Loucy (cell line): Measurements from ENCODE around the gene NMRK1.
A peak's percentile ranks its signal among the peaks of the same experiment; 100 is the strongest.

ENCODE experiments used
- H2AFZ ChIP-seq: fragments of 200-600 bp; sonication (generic); 2 replicates; pipeline ENCODE4 v1.6.0; 2016; ENCODE audit warnings: antibody characterized with exemption, mild to moderate bottlenecking, low read length, moderate library complexity
- H3F3A ChIP-seq: fragments of 200-600 bp; 2 replicates; pipeline ENCODE4 v1.6.0; 2016; ENCODE audit warnings: antibody characterized with exemption, low read depth, mild to moderate bottlenecking
- H3K27me3 ChIP-seq: fragments of 200-600 bp; sonication (generic); 2 replicates; pipeline ENCODE4 v1.6.1; 2014; ENCODE audit warnings: low read length, mild to moderate bottlenecking; ENCODE audit not compliant: insufficient read depth, poor library complexity, severe bottlenecking
- H3K36me3 ChIP-seq: fragments of 200-600 bp; sonication (generic); 2 replicates; pipeline ENCODE4 v1.6.1; 2016; ENCODE audit warnings: low read length; ENCODE audit not compliant: insufficient read depth
- H3K4me1 ChIP-seq: fragments of 200-600 bp; sonication (generic); 2 replicates; pipeline ENCODE4 v1.5.1; 2014; ENCODE audit warnings: low read length, mild to moderate bottlenecking; ENCODE audit not compliant: insufficient read depth, poor library complexity, severe bottlenecking
- H3K4me2 ChIP-seq: fragments of 200-600 bp; sonication (generic); 2 replicates; pipeline ENCODE4 v1.6.0; 2014; ENCODE audit warnings: antibody characterized with exemption, low read length, low read depth, mild to moderate bottlenecking; ENCODE audit not compliant: poor library complexity, severe bottlenecking
- H3K4me3 ChIP-seq: fragments of 200-600 bp; sonication (generic); 2 replicates; pipeline ENCODE4 v1.5.1; 2014; ENCODE audit warnings: low read length, mild to moderate bottlenecking, mixed read lengths; ENCODE audit not compliant: poor library complexity, severe bottlenecking
- H3K79me2 ChIP-seq: fragments of 200-600 bp; sonication (generic); 2 replicates; pipeline ENCODE4 v1.6.1; 2014; ENCODE audit warnings: low read length; ENCODE audit not compliant: insufficient read depth
- H3K9ac ChIP-seq: fragments of 200-600 bp; sonication (generic); 2 replicates; pipeline ENCODE4 v1.6.0; 2014; ENCODE audit warnings: mild to moderate bottlenecking, low read depth, low read length, moderate library complexity; ENCODE audit not compliant: poor library complexity, severe bottlenecking
- H3K9me2 ChIP-seq: fragments of 200-600 bp; sonication (generic); replicated peaks from 2 replicates; pipeline ENCODE4 v1.6.1; 2016; ENCODE audit warnings: low read depth, low read length, mixed read lengths
- H3K9me3 ChIP-seq: fragments of 200-600 bp; sonication (generic); 2 replicates; pipeline ENCODE4 v1.6.1; 2014; ENCODE audit warnings: mild to moderate bottlenecking, antibody characterized with exemption, low read length, low read depth; ENCODE audit not compliant: insufficient read depth
- H4K20me1 ChIP-seq: fragments of 200-600 bp; sonication (generic); 2 replicates; pipeline ENCODE4 v1.6.0; 2014; ENCODE audit warnings: antibody characterized with exemption, low read length, mild to moderate bottlenecking; ENCODE audit not compliant: insufficient read depth, poor library complexity, severe bottlenecking
- CTCF ChIP-seq: fragments of 200-600 bp; sonication (generic); conservative IDR thresholded peaks from 2 replicates; pipeline ENCODE4 v1.5.1; 2014; ENCODE audit warnings: mild to moderate bottlenecking, antibody characterized with exemption, low read length
- EZH2phosphoT487 ChIP-seq: fragments of 200-600 bp; IDR thresholded peaks from 2 replicates; pipeline ENCODE4 v1.6.1; 2018; ENCODE audit warnings: antibody characterized with exemption, mild to moderate bottlenecking, moderate library complexity, borderline replicate concordance

Gene NMRK1

GRCh38 chr9:75085640-75086039 lies 2.3 kb downstream of the NMRK1 start:
- Histone ChIP-seq H4K20me1 (peaks cover 6% of the 10 kb centered on the region), H3K4me1 (peaks cover 20% of the 10 kb centered on the region), H3K4me2 (peak overlapping the region; percentile 64), H3K4me3 (no peak overlapping the region), H3K79me2 (peaks cover 18% of the 10 kb centered on the region), H3K9me2 (no peaks in the 10 kb centered on the region), H3F3A (no peaks in the 10 kb centered on the region), H3K9ac (no peak overlapping the region), H3K9me3 (no peaks in the 10 kb centered on the region), H3K36me3 (no peaks in the 10 kb centered on the region), H2AFZ (no peak overlapping the region), H3K27me3 (no peaks in the 10 kb centered on the region)
- TF ChIP-seq CTCF = no peak
- TF ChIP-seq EZH2phosphoT487 = no peak

GRCh38 chr9:75084081-75084672 lies 3.8 kb downstream of the NMRK1 start:
- Histone ChIP-seq H3K4me3 (no peak overlapping the region), H3K9ac (no peak overlapping the region), H3K79me2 (peaks cover 3% of the 10 kb centered on the region), H3K4me2 (no peak overlapping the region), H3K4me1 (peaks cover 13% of the 10 kb centered on the region), H3K36me3 (no peaks in the 10 kb centered on the region), H4K20me1 (no peaks in the 10 kb centered on the region), H3K9me2 (no peaks in the 10 kb centered on the region), H3K27me3 (no peaks in the 10 kb centered on the region), H2AFZ (no peak overlapping the region), H3K9me3 (no peaks in the 10 kb centered on the region), H3F3A (no peaks in the 10 kb centered on the region)
- TF ChIP-seq EZH2phosphoT487 (no peak), CTCF (no peak)

- Histone ChIP-seq H3F3A (no peaks in the 10 kb centered on the region), H3K4me1 (peaks cover 13% of the 10 kb centered on the region), H4K20me1 (no peaks in the 10 kb centered on the region), H3K36me3 (no peaks in the 10 kb centered on the region), H3K4me2 (no peak overlapping the region), H2AFZ (no peak overlapping the region), H3K9ac (no peak overlapping the region), H3K79me2 (no peaks in the 10 kb centered on the region), H3K4me3 (no peak overlapping the region), H3K9me3 (no peaks in the 10 kb centered on the region), H3K9me2 (no peaks in the 10 kb centered on the region), H3K27me3 (no peaks in the 10 kb centered on the region)
- TF ChIP-seq EZH2phosphoT487 = no peak
- no peak for TF ChIP-seq CTCF
Observed at GRCh38 chr9:75083188-75083970, 4.6 kb downstream of the NMRK1 start.
